Inflammatory macrophage treated with lipopolysaccharide for 1 hour (primary cell): ENCODE data around the gene C15orf62.

Experiments
- DNase-seq, 2 donors: peaks; one replicate each; pipeline ENCODE4 v3.0.0-alpha.2; 2020 to 2022

C15orf62 gene

DNA sequence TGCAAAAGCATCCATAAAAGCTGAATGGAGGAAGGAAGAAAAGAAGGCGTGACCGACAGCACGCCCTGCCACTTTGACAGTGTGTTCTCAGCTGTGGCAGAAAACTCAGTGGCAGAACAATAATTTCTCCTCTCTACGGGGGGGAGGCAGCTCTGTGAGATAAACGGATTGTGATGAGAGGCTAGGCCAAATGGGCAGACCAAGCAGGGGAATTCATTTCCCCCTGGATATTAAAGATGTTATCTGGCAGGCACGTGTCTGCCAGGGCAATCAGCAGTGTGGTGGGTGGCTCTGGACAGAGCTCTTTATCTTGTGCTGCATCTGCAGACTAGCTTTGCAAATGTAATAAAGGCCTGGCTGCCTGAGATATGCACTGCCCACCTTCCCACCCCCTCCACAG, 12.8 kb upstream of the C15orf62 start:
- no peak for DNase-seq

- DNase-seq: no peak
Observed at GRCh38 chr15:40759961-40760360, 9.8 kb upstream of the C15orf62 start.

- no peak for DNase-seq
Observed at GRCh38 chr15:40762919-40763800, 6.6 kb upstream of the C15orf62 start.

DNA sequence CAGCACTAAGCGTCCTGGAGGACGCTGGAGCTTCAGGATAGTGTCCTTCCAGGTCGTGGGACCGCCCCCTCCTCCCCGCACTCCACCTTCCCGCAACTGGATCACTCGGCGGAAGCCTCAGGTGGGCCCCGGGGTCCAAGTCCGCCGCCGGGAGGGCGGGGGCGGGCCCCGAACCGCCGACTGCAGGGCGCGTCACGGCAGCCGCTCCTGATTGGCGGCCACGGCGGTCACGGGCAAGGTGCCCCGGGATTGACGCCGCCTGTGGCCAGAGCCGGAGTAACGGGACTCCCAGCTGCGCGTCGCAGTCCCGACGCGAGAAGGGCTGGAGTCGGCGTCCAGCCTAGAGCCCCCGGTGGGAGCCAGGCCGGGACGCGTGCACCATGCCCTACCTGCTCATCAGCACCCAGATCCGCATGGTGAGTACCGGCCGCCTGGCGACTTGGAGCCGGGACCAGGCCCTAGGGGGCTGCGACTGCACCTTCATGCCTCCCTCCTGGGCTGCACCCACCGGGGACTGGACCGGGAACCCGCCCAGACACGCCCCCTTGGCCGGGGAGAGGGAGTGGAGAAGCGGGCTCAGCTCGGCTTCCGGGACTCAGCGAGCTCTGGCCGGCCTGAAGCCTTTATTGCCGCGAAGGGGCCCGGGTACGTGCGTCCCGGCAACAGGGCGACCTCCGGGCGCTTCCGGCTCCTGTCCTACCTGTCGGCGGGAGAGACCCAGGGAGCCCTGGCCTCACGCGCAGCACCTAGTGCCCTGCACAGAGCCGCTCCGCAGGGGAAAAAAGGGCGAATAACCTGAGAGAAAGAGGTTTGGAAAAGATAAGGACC, 5.8 kb upstream of the C15orf62 start, which contains the start of gene GCHFR:
GCHFR (plus strand) TSS at position 268 of the 828 bp plus-strand sequence; CDS start at position 381, 113 bp downstream.
- peak; percentile 57 to 67 for DNase-seq

GRCh38 chr15:40764629-40765103, 5.1 kb upstream of the C15orf62 start:
- no peak for DNase-seq

DNA sequence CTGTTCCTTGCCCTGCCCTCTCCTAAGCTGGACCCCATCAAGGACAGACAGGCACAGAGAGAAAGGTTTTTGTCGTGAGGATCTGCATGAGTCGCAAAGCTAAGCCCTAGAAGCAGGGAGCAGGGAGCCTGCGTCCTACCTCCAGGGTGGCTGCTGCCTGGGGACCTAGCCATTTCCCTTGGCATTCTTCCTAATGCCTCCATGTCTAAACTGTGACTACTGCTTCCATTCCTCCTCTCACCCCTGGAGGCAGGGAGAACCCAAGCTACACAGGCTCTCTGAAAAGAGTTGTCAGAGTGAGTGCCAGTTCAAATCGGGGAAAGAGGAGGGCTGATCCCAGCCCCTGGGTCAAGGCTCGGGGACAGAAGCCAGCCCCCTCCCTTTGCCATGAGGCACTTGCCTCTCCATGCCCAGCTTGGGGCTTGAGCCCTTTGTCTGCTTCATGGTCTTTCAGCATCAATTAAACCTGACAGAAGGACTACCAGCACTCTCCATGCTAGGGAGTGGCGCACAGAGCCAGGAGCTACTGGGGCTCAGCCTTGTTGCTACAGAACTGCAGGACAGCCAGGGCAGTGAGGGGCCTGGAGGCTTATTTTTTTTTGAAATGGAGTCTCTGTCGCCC, 3.5 kb upstream of the C15orf62 start:
- DNase-seq: no peak

DNA sequence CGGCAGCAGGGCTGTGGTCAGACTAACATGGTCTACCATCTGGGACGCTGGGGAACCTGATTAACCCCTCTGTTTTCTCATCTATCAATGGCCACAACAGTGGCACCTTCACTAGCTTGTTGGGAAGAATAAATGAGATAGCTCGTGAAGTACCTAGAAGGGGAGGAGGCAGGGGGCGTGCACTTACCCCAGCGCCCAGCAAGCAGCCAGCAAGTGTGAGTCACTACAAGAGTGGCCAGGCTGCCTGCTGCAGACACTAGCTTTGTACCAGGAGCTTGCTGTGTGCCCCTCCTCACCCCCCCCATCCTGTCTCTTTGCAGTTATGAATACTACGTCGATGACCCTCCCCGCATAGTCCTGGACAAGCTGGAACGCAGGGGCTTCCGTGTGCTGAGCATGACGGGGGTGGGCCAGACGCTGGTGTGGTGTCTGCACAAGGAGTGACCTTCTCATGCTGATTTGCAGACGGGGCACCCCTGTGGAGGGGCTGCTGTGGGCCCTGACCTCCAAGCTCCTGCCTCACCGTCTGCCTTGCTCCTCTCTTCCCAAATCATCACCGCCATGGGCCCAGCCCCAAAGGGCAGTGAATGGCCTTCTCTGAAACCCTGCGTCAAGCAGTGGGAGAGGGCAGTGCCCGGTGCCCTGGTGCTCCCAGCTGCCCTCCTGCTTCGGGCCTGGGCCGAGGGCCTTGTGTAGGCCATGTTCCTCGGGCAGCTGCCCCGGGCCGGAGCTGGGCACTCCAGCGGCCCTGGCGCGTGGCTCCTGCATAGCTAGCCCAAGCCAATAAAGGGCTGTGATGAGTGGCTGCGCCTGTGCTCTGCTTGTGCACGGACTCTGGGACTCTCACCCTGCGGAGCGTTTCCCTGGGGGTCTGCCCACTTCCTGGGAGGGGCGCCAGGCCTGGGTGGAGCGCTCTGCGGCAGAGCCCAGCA, 2.6 kb upstream of the C15orf62 start:
- no peak for DNase-seq

- DNase-seq: no peak
Observed at GRCh38 chr15:40767838-40768500, 1.8 kb upstream of the C15orf62 start.

GRCh38 chr15:40768521-40769273, 1.1 kb upstream of the C15orf62 start:
- DNase-seq: no peak

DNA sequence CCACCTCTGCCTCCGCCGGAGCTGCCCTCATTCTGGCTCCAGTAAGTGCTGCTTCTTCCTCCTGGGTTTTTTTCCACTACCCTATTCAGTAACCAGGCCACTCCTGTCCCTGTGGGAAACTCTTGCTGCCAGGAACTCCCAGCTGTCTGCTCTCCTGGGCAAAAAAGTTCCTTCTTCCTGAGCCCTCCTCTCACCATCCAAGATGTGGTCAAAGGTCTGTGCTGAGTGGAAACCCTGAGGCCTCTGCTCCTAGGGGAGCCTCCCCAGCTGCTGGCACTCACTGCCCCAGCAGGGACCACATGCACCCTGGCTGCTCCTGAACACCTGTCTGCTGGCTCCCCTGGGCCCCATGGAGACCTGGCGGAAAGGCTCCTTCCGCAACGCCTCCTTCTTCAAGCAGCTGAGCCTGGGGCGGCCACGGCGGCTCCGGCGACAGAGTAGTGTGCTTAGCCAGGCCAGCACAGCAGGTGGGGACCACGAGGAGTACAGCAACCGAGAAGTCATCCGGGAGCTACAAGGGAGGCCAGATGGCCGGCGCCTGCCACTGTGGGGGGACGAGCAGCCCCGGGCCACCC, 454 bp downstream of the C15orf62 start:
- no peak for DNase-seq

DNA sequence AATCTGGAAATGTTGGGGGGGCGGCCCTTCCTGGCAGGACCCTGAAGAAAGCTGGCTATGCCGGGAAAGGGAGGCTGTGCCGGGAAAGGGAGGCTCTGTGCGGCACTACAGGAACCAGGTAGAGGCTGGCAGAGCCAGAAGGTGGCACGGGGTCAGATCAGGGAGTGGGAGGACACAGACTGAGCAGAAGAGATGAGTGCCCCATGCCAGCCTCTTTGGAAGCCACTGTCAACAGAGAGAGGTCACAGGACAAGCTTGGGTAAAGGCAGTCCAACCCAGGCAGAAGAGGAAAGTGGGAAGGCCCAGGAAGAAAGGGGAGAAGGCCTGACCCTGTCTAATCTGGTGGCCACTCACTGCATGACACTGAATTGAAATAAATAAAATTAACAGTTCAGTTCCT, 1.5 kb downstream of the C15orf62 start:
- DNase-seq: no peak

- DNase-seq: no peak
Observed at GRCh38 chr15:40772014-40772413, 2.2 kb downstream of the C15orf62 start.

GRCh38 chr15:40773496-40773895, 3.7 kb downstream of the C15orf62 start:
- no peak for DNase-seq

DNA sequence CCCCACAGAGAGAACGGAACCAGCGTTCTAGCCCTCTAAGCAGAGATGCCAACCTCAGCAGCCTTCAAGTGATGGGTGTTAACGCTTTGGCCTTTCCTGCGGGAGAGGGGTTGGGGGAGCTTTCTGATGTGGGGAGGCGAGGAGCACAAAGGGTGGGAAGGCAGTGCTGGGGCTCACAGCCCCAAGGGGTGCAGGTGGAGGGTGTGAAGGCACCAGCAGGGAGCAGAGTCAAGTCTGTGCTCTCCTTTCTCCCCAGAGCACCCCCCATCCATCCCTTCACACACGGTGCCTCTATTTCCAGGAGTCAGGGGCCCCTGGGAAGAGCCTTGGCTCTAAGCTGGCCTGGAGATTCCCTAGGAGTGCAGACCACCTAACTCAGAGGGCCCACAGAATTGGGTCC, 4.1 kb downstream of the C15orf62 start:
- DNase-seq: no peak

DNA sequence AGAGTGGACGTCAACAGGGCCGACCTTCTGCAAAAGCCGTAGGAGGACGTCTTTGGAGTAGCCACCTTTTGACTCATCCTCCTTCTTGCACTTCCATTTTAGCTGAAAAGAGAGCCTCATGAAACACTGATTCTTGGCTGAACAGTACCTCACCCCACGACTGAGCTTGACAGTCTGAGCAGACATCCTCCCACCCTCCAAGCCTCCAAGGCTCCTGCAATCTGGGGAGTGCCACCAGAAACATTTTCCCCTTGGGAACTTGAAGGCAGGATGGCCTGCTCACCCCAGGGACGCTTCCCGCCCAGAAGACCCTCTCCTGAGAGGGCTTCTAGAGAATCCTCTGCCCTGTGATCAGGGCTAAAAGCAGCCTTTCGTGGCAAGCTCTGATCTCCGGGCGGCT, 5.2 kb downstream of the C15orf62 start:
- DNase-seq: no peak

DNA sequence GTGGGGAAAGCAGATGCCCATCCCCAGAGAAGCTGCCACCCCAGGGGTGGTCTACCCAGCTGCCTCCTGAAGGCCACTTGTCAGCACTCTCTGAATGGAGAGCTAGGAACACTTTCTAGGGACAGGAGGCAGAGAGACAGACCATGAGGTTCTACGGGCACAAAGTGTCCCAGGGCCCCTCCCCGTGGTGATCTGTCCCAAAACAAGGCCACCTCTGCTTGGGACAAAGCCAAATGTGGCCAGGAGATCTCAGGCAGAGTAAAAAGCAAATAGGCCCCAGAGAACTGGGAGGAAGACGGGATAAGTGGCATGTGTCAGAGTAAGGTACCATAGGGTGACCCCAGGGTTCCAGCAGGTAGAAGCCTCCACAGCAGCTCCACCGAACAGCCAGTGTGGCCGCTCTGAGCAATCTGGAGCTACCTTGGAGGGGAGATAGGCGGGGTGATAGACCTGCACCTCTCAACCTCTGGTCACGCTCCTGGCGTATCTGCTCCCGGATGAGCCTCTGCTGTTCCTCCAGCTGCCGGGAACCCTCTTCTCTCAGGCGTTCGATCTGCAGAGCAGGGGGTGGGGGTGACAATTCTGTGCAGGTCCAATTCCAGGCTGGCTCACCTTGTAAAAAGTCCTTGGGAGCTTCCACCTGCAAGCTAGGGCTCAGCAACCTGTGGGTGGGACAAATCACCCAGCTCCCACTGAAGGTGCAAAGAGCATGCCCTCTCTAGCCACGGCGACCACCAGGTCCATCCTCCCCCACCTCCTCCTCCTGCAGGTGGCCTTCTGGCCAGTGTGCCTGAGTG, 6.2 kb downstream of the C15orf62 start:
- DNase-seq: no peak

DNA sequence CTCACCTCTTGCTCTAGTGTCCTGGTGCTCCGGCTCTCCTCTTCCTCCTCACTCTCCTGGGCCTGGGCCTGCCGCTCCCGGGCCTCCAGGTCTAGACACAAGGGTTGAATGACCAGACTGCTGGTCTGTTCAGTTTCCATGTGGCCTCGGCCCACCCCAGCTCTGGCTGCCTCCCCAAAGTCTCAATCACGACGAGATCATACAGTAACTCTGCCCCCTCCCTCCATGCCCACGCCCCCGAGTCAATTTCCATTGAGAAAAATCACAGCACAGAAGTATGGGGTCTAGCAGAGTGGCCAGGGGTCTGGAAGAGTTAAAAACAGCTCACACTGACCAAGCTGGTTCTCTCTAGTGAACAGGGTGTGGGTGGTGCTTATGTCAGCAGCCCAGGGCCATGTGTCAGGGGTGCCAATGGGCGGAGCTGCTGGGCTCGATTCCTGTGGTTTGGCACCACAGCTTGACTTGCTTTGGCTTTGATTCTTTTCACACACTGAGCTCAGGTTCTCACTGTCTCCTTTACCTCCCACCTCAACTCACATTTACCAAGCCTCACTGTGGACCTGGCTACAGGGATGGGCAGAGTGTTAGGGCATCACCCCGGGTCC, 6.9 kb downstream of the C15orf62 start:
- peak; percentile 47 to 60 for DNase-seq

- peak; percentile 47 to 68 for DNase-seq
Observed at GRCh38 chr15:40782609-40783227, 12.9 kb downstream of the C15orf62 start.

- DNase-seq: no peak
Observed at GRCh38 chr15:40785164-40785563, 15.4 kb downstream of the C15orf62 start.
